ENCODE results near the gene GABRB1.

GABRB1 gene

GRCh38 chr4:47065051-47065481, 33.7 kb downstream of the GABRB1 start:
- no peaks in the 10 kb centered on the region for H3K4me1 ChIP-seq (ENCODE audit: control insufficient read depth, insufficient read depth, low read length)
- H3K4me3 ChIP-seq (ENCODE audit: low read depth, low read length), result no peak overlapping the region
- POLR2A ChIA-PET, result no interaction called here
- CTCF ChIA-PET, result no interaction called here
- H3K27ac ChIP-seq (ENCODE audit: extremely low read depth, low read depth, low read length), result no peak overlapping the region
- no peaks in the 10 kb centered on the region for H3K36me3 ChIP-seq (ENCODE audit: control insufficient read depth in 2 of 2, insufficient read depth in 1 of 2, low read length in 2 of 2)
- TF ChIP-seq GLIS1 (tag by site-specific recombination; IDR thresholded peaks at IDR 0.05), result no peak
- TF ChIP-seq ZBTB20 (tag by site-specific recombination; IDR thresholded peaks at IDR 0.05), result no peak
- no peaks in the 10 kb centered on the region for H3K9me3 ChIP-seq (ENCODE audit: control insufficient read depth, insufficient read depth, low read depth, low read length)

GRCh38 chr4:47068986-47069385, 37.6 kb downstream of the GABRB1 start:
- Histone ChIP-seq H3K4me3 (ENCODE audit: low read depth, low read length) (no peak overlapping the region), H3K36me3 (ENCODE audit: control insufficient read depth in 2 of 2, insufficient read depth in 1 of 2, low read length in 2 of 2) (no peaks in the 10 kb centered on the region), H3K27ac (ENCODE audit: extremely low read depth, low read depth, low read length) (no peak overlapping the region), H3K4me1 (ENCODE audit: control insufficient read depth, insufficient read depth, low read length) (no peaks in the 10 kb centered on the region), H3K9me3 (ENCODE audit: control insufficient read depth, insufficient read depth, low read depth, low read length) (no peaks in the 10 kb centered on the region)
- TF ChIP-seq ZNF776 (tag by site-specific recombination; IDR thresholded peaks at IDR 0.05; ENCODE audit: borderline replicate concordance) (no peak), ZNF175 (tag by site-specific recombination; IDR thresholded peaks at IDR 0.05) (no peak), ZNF239 (tag by site-specific recombination; IDR thresholded peaks at IDR 0.05) (no peak), SP3 (tag by site-specific recombination; IDR thresholded peaks at IDR 0.05) (no peak), GLIS2 (tag by site-specific recombination; IDR thresholded peaks at IDR 0.05) (no peak), BCL11B (tag by site-specific recombination; IDR thresholded peaks at IDR 0.05; ENCODE audit: low read depth) (no peak), ZNF19 (tag by site-specific recombination; IDR thresholded peaks at IDR 0.05; ENCODE audit: low read depth) (no peak), ZNF529 (tag by site-specific recombination; IDR thresholded peaks at IDR 0.05; ENCODE audit: insufficient replicate concordance) (no peak), ZNF548 (tag by site-specific recombination; IDR thresholded peaks at IDR 0.05) (no peak), ZNF76 (tag by site-specific recombination; IDR thresholded peaks at IDR 0.05; ENCODE audit: borderline replicate concordance, low read depth) (no peak), ZNF48 (tag by site-specific recombination; IDR thresholded peaks at IDR 0.05) (no peak), ZNF350 (tag by site-specific recombination; IDR thresholded peaks at IDR 0.05) (no peak), ZNF837 (tag by site-specific recombination; IDR thresholded peaks at IDR 0.05) (no peak), YY2 (tag by site-specific recombination; IDR thresholded peaks at IDR 0.05) (no peak)
- TF ChIP-seq, protein P1, sequence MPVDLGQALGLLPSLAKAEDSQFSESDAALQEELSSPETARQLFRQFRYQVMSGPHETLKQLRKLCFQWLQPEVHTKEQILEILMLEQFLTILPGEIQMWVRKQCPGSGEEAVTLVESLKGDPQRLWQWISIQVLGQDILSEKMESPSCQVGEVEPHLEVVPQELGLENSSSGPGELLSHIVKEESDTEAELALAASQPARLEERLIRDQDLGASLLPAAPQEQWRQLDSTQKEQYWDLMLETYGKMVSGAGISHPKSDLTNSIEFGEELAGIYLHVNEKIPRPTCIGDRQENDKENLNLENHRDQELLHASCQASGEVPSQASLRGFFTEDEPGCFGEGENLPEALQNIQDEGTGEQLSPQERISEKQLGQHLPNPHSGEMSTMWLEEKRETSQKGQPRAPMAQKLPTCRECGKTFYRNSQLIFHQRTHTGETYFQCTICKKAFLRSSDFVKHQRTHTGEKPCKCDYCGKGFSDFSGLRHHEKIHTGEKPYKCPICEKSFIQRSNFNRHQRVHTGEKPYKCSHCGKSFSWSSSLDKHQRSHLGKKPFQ (tag by site-specific recombination; IDR thresholded peaks at IDR 0.05), result no peak
- TF ChIP-seq, protein P2, sequence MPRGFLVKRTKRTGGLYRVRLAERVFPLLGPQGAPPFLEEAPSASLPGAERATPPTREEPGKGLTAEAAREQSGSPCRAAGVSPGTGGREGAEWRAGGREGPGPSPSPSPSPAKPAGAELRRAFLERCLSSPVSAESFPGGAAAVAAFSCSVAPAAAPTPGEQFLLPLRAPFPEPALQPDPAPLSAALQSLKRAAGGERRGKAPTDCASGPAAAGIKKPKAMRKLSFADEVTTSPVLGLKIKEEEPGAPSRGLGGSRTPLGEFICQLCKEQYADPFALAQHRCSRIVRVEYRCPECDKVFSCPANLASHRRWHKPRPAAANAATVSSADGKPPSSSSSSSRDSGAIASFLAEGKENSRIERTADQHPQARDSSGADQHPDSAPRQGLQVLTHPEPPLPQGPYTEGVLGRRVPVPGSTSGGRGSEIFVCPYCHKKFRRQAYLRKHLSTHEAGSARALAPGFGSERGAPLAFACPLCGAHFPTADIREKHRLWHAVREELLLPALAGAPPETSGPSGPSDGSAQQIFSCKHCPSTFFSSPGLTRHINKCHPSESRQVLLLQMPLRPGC (tag by site-specific recombination; IDR thresholded peaks at IDR 0.05), result no peak
- ChIA-PET CTCF (no interaction called here), POLR2A (no interaction called here)

DNA sequence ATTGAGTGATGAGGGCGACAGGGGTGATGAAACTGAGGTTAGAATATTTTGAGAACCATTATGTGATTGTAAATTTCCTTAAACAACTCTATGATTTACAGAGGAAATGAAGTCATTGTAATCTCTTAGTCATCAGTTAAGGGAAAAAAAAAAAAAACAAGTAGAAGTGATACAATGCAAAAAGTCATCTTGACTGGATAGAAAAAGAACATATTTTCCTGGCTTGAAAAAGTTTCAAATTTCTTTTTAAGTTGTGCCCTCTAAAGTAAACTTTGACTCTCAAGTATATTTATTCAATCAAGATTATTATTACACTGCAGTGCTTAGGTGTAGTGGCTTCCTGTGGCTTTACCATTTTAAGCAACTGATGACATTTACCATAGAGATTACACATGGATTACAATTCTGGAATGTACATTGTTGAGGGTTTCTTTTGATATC, 40.6 kb downstream of the GABRB1 start:
- CTCF ChIA-PET, result no interaction called here
- Histone ChIP-seq H3K36me3 (ENCODE audit: control insufficient read depth in 2 of 2, insufficient read depth in 1 of 2, low read length in 2 of 2) (no peaks in the 10 kb centered on the region), H3K27ac (ENCODE audit: extremely low read depth, low read depth, low read length) (no peak overlapping the region), H3K4me3 (ENCODE audit: low read depth, low read length) (no peak overlapping the region), H3K4me1 (ENCODE audit: control insufficient read depth, insufficient read depth, low read length) (no peaks in the 10 kb centered on the region), H3K9me3 (ENCODE audit: control insufficient read depth, insufficient read depth, low read depth, low read length) (no peaks in the 10 kb centered on the region)
- TF ChIP-seq TRIM28 (IDR thresholded peaks at IDR 0.05; ENCODE audit: borderline replicate concordance, low read length) (peak; percentile 23; the same call in 1 of the 2 replicates), TCF7L2 (IDR thresholded peaks at IDR 0.05; ENCODE audit: borderline replicate concordance, low read depth, low read length) (peak; percentile 65), ZNF704 (tag by site-specific recombination; IDR thresholded peaks at IDR 0.05) (no peak), REPIN1 (tag by site-specific recombination; IDR thresholded peaks at IDR 0.05; ENCODE audit: low read depth) (no peak), ZNF600 (tag by site-specific recombination; IDR thresholded peaks at IDR 0.05) (no peak), ZNF433 (tag by site-specific recombination; IDR thresholded peaks at IDR 0.05; ENCODE audit: low read depth) (no peak), ZNF580 (tag by site-specific recombination; IDR thresholded peaks at IDR 0.05) (no peak)
- POLR2A ChIA-PET, result no interaction called here
